Keratinocyte (primary cell): ENCODE results near the gene LTF. TPM values are rescaled to one million over a fixed set of nuclear protein-coding genes. Genes with fewer than 3 reads are reported as not detected.

ENCODE experiments used
- DNase-seq: peaks from one replicate; pipeline ENCODE4 v3.0.0-alpha.2; 2011; ENCODE audit warnings: low read depth, missing footprints, low spot score
- FAIRE-seq: peaks from 2 replicates; lab custom pipeline; 2011; peaks lifted over from hg19 to GRCh38; lab: Jason Lieb, UNC
- H2AFZ ChIP-seq: 2 replicates; pipeline ENCODE4 v1.6.0; 2012; ENCODE audit warnings: low read length, control low read depth, inconsistent platforms; ENCODE audit not compliant: control insufficient read depth
- H3K27ac ChIP-seq: 2 replicates; pipeline ENCODE4 v1.5.1; 2011; ENCODE audit warnings: low read length; ENCODE audit not compliant: control insufficient read depth, insufficient read depth
- H3K27me3 ChIP-seq: 3 replicates; pipeline ENCODE4 v1.6.0; 2011; ENCODE audit warnings: low read length; ENCODE audit not compliant: control insufficient read depth, insufficient read depth; ENCODE audit errors: extremely low read depth
- H3K36me3 ChIP-seq, 2 experiments: 2 replicates in 1 of 2; 3 replicates in 1 of 2; pipeline ENCODE4 v1.5.1; 2011; ENCODE audit warnings: low read length in 2 of 2, mild to moderate bottlenecking in 1 of 2; ENCODE audit not compliant: control insufficient read depth in 2 of 2, insufficient read depth in 2 of 2; ENCODE audit errors: extremely low read depth in 1 of 2
- H3K4me1 ChIP-seq: 3 replicates; pipeline ENCODE4 v1.5.1; 2011; ENCODE audit warnings: low read length; ENCODE audit not compliant: control insufficient read depth, insufficient read depth; ENCODE audit errors: extremely low read depth
- H3K4me2 ChIP-seq: 3 replicates; pipeline ENCODE4 v1.6.0; 2011; ENCODE audit warnings: low read depth, low read length; ENCODE audit not compliant: control insufficient read depth, insufficient read depth; ENCODE audit errors: extremely low read depth
- H3K4me3 ChIP-seq, 3 experiments: fragments of 200-600 bp in 1 of 3; sonication (generic) in 1 of 3; 2 replicates in 2 of 3; 3 replicates in 1 of 3; pipeline ENCODE4 v1.5.1; 2011 to 2016; ENCODE audit warnings: low read length in 3 of 3, mild to moderate bottlenecking in 3 of 3, control low read depth in 2 of 3, inconsistent platforms in 1 of 3, low read depth in 1 of 3, mixed read lengths in 1 of 3, mixed run types in 1 of 3, moderate library complexity in 1 of 3; ENCODE audit not compliant: control insufficient read depth in 2 of 3, insufficient read depth in 2 of 3; ENCODE audit errors: extremely low read depth in 1 of 3
- H3K79me2 ChIP-seq: 2 replicates; pipeline ENCODE4 v1.6.0; 2012; ENCODE audit warnings: low read length; ENCODE audit not compliant: control insufficient read depth, insufficient read depth
- H3K9ac ChIP-seq: 3 replicates; pipeline ENCODE4 v1.6.0; 2011; ENCODE audit warnings: low read length; ENCODE audit not compliant: control insufficient read depth, insufficient read depth; ENCODE audit errors: extremely low read depth
- H3K9me1 ChIP-seq: 3 replicates; pipeline ENCODE4 v1.6.0; 2011; ENCODE audit warnings: low read length; ENCODE audit not compliant: control insufficient read depth, insufficient read depth; ENCODE audit errors: extremely low read depth
- H3K9me3 ChIP-seq: 2 replicates; pipeline ENCODE4 v1.5.1; 2012; ENCODE audit warnings: low read depth, low read length; ENCODE audit not compliant: control insufficient read depth
- H4K20me1 ChIP-seq: 3 replicates; pipeline ENCODE4 v1.6.0; 2011; ENCODE audit warnings: low read length; ENCODE audit not compliant: control insufficient read depth, insufficient read depth; ENCODE audit errors: extremely low read depth
- CTCF ChIP-seq, 3 experiments: IDR thresholded peaks in 1 of 3; conservative IDR thresholded peaks in 1 of 3; optimal IDR thresholded peaks in 1 of 3; 2 replicates in 2 of 3; 3 replicates in 1 of 3; pipeline versions ENCODE3 to v1.5.1; 2011; ENCODE audit warnings: low read length in 3 of 3, mild to moderate bottlenecking in 3 of 3, moderate library complexity in 2 of 3, control low read depth in 1 of 3, inconsistent platforms in 1 of 3; ENCODE audit not compliant: insufficient read depth in 2 of 3; ENCODE audit errors: extremely low read depth in 1 of 3
- EZH2 ChIP-seq: IDR thresholded peaks from one replicate; pipeline ENCODE4 v1.6.1; 2012; ENCODE audit warnings: inconsistent platforms, mild to moderate bottlenecking, low read length, moderate library complexity
- dilution Hi-C: fragments of 300-500 bp; cut with MboI; formaldehyde crosslinking; loops from one replicate; pipeline ENCODE4 v1.7.0; 2020; ENCODE audit warnings: low sequenced_read_pairs; ENCODE audit not compliant: extremely low pct_ligation_motif_present
- polyA plus RNA-seq, 5 experiments: library from polyadenylated mRNA; depleted of rRNA in 3 of 5; stranded (reverse) in 3 of 5; stranded (forward) in 1 of 5; unstranded in 1 of 5; fragments of >200 nt; gene quantifications; 1 replicate in 1 of 5; 2 replicates in 3 of 5; 3 replicates in 1 of 5; pipeline versions ENCODE4 v1.2.1 to v1.2.3, GENCODE V29; 2011 to 2012; ENCODE audit warnings: missing spikeins in 2 of 5, low read depth in 1 of 5, low replicate concordance in 1 of 5

Gene LTF
- polyA plus RNA-seq, 1 donor (not counting 4 experiments of a cell fraction or from before 2014, with no cell fraction given) = not detected

GRCh38 chr3:46470831-46471230, 6.1 kb upstream of the LTF start:
- H3K36me3 ChIP-seq = no peaks in the 10 kb centered on the region
- H3K4me3 ChIP-seq = no peak overlapping the region
- H3K79me2 ChIP-seq = no peaks in the 10 kb centered on the region
- H4K20me1 ChIP-seq = no peaks in the 10 kb centered on the region
- H3K4me2 ChIP-seq = no peak overlapping the region
- DNase-seq (no peak), FAIRE-seq (no peak)
- H3K4me1 ChIP-seq = no peaks in the 10 kb centered on the region
- H3K9ac ChIP-seq = no peak overlapping the region
- no peak for TF ChIP-seq EZH2
- no peak for TF ChIP-seq CTCF (optimal IDR thresholded peaks at IDR 0.05 in 1 of 3, IDR thresholded peaks at IDR 0.05 in 1 of 3, conservative IDR thresholded peaks at IDR 0.05 in 1 of 3; ENCODE audit: extremely low read depth in 1 of 3, insufficient read depth in 2 of 3, low read length in 3 of 3)
- no peak overlapping the region for H3K27ac ChIP-seq
- H2AFZ ChIP-seq = no peak overlapping the region
- H3K9me1 ChIP-seq = no peaks in the 10 kb centered on the region
- H3K27me3 ChIP-seq = peaks cover 23% of the 10 kb centered on the region
- H3K9me3 ChIP-seq = no peaks in the 10 kb centered on the region
- dilution Hi-C loops = no loop called here

GRCh38 chr3:46469680-46470357, 5.1 kb upstream of the LTF start:
- no peak for FAIRE-seq
- H3K79me2 ChIP-seq = no peaks in the 10 kb centered on the region
- H3K4me3 ChIP-seq = no peak overlapping the region
- H3K27ac ChIP-seq = no peak overlapping the region
- no peak for DNase-seq
- H4K20me1 ChIP-seq = no peaks in the 10 kb centered on the region
- H3K9me1 ChIP-seq = no peaks in the 10 kb centered on the region
- dilution Hi-C loops = no loop called here
- H3K4me2 ChIP-seq = no peak overlapping the region
- peaks cover 32% of the 10 kb centered on the region for H3K27me3 ChIP-seq
- no peak overlapping the region for H2AFZ ChIP-seq
- no peak for TF ChIP-seq EZH2
- no peak for TF ChIP-seq CTCF (optimal IDR thresholded peaks at IDR 0.05 in 1 of 3, IDR thresholded peaks at IDR 0.05 in 1 of 3, conservative IDR thresholded peaks at IDR 0.05 in 1 of 3; ENCODE audit: extremely low read depth in 1 of 3, insufficient read depth in 2 of 3, low read length in 3 of 3)
- no peak overlapping the region for H3K9ac ChIP-seq
- no peaks in the 10 kb centered on the region for H3K4me1 ChIP-seq
- H3K36me3 ChIP-seq = no peaks in the 10 kb centered on the region
- no peaks in the 10 kb centered on the region for H3K9me3 ChIP-seq
